NCI-H1048 (cell line): ENCODE results near the gene GTPBP8.

Experiments used
- DNase-seq: peaks from one replicate; lab custom pipeline; 2025; lab: John Stamatoyannopoulos, UW

The GTPBP8 gene

DNA sequence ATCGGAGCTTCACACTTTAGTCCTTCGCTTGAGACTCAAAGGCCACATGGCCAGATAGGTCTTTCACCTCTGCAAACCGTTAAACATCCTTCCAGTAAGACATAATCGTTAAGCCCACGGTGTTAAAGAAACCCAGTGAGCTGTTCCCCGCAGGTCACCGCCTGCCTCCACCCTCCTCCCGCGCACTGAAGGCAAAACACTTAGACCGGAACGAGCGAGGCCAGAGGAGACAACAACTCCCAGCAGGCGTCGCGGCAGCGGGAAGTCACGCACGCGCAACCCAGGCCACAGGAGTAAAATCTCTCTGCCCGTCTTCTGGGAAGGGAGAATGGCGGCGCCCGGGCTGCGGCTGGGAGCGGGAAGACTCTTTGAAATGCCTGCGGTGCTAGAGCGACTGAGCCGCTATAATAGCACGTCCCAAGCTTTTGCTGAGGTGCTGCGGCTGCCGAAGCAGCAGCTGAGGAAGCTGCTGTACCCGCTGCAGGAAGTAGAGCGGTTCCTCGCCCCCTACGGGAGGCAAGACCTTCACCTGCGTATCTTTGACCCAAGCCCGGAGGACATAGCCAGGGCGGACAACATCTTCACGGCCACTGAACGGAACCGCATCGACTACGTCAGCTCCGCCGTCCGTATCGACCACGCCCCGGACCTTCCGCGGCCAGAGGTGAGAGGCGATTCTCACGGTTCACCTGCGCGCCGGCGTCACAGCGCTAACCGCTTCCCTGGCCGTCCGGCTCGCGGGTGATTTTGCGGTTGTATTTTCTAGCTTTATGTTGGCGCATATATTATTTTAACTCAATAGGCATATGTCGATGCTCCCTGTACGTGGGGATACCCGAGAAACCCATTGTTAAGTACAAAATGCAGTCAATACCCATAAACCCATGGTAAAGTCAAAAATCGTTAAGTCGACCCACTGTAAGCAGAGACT, at the start of gene GTPBP8:
Gene GTPBP8 (plus strand): TSS at position 313 of the 931 bp plus-strand sequence. CDS start 16 bp downstream, at position 329.
- peak; percentile 72 for DNase-seq

DNA sequence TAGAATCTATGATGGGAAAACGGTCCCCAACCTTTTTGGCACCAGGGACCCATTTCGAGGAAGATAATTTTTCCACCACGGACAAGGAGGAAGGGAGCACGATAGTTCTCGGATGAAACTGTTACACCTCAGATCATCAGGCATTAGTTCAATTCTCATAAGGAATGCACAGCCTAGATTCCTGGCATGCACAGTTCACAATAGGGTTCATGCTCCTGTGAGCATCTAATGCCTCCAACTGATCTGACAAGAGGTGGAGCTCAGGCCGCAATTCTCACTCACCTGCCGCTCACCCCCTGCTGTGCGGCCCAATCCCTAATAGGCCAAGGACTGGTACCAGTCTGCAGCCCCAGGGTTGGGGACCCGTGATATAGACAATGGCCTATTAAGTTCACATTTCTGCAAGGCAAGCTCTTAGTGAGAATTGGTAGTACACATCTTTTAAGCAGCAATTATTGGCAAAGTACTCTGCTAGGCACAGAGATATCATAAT, 42.4 kb upstream of the GTPBP8 start:
- DNase-seq = no peak

DNA sequence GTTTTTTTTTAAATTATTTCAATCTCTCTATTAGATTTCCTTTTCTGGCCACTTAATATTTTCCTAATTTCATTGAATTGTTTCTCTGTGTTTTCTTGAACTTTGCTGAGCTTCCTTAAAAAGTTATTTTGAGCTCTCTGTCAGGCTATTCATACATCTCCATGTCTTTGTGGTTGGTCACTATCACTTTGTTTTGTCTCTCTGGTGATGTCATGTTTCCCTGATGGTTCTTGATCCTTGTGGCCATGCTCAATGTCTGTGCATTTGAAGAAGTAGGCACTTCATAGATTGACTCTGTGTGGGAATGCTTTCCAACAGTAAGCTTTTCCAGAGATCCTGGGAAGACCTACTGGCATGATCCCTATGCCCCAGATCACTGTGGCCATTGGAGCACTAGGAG, 34.4 kb upstream of the GTPBP8 start:
- no peak for DNase-seq

DNA sequence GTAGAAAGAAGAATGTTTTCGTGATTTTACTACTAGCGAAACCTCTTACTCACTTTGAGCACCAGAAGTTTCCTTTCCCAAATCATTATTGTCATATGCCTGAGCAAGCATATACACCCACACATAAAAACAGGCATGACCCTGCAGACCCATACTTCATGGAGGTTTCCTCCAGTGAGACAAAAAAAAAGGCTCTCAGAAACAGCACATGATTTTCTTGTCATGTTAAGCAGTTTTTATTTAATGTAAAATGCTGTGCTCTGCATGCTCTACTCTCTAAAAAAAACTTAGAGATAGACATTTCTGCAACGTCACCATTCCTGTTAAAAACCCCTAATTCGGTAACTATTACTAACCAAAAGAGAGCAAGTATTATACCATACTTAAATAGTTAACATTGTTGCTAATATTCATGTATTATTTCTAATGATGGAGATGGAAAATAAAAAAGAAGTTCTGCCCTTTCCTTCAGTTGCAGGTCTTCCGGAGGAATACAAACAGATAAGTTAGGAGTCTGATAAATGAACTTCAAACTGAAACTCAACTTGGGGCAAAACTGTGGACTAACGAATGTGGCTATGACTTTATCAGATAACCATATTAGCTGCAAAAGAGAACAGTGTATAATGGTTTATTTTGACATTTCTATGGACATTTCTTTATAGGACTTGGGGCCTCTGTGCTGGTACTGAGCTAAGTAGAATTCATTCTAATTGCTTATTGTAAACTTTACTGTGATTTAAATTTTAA, 31.8 kb upstream of the GTPBP8 start:
- no peak for DNase-seq

DNA sequence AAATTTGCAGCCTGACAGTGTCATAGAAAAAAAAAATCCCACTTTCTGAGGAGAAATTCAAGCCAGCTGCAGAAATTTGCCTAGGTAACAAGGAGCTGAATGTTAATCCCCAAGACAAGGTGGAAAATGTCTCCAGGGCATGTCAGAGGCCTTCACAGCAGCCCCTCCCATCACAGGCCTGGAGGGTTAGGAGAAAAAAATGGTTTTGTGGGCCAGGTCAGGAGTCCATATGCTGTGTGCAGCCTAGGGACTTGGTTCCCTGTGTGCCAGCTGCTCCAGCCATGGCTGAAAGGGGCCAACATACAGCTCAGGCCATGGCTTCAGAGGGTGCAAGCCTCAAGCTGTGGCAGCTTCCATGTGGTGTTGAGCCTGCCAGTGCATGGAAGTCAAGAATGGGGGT, 27.1 kb upstream of the GTPBP8 start:
- no peak for DNase-seq

DNA sequence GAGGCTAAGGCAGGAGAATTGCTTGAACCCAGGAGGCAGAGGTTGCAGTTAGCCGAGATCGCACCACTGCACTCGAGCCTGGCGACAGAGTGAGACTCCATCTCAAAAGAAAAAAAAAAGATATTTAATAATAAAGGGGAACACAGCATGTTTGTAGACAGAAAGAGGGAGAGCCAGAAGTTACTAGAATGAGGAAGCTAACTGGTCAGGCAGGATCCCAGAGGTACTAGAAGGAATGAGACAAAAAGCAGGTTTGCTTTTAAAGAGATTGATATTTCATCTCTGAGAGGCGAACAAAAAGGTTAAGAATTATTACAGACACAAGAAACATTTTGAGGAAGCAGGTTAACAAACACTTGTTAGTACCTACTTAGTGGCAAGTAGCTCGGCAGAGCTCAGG, 25.1 kb upstream of the GTPBP8 start:
- no peak for DNase-seq

DNA sequence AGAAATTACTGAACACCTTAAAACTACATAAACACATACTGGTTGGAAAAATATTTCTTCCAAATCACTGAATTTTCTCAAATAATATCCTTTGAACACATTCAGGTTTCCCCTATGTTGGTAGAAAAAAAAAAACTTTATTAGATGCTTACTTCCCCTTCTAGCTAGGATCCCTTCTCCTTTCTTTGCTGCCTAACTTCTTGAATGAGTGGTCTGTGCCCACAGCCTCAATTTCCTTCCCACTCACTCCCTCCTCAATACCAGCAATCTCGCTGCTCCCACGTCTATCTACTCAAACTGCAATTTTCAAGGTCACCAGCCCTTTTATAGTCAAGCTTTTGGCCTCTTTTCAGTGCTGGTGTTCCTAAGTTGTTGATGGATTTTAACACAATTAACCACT, 24.2 kb upstream of the GTPBP8 start:
- DNase-seq = no peak

DNA sequence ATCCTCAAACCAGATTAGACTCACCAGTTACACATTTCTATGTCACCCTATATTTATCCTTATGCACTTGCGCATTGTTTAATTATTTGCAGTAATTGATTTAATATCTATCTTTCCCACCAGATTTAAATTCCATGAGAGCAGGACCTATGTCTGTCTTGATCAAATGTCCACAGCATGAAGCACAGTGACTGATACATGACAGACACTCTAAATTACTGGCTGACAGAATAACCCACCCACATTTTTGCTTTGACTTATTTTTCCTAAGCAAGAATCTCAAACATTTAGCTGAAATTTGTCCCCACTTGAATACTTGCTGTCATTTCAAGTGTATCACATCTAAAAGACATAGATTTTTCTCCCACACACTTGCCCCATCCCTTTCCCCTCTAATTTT, 23.4 kb upstream of the GTPBP8 start:
- no peak for DNase-seq

DNA sequence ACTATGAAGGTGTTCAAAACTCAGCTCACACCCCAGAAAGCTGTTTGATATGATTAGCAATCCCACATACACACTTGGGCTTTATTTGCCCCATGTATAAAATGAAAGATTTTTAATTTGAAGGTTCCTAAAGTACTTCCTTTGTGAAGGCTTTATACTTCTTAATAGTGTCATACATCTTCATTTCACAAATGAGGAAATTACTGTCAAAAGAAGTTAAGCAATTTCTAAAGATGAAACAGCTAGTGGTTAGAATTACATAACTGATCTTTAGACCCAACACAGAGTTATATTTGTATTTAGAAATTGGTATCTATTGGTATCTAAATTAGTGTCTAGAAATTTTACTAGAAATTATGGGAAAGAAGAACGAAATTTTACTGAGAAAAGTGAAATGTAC, 23.0 kb upstream of the GTPBP8 start:
- no peak for DNase-seq

DNA sequence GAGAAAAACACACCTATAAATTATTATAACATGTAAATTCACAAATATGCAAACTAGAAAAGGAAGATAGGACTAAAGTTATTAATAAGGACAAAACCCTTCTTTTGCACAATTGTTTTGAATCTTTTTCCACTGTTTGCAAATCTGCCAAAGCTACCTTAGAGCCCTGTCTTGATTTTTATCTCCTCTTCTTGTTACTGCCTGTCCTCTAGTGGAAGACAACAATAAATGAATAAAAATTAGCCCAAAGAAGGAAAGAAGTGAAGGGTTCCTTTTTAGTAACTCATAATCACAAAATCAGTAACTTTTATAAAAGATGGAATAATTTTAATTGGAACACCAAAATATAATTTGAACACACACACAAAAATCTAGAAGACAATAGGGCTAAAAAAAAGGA, 18.6 kb upstream of the GTPBP8 start:
- DNase-seq = no peak

DNA sequence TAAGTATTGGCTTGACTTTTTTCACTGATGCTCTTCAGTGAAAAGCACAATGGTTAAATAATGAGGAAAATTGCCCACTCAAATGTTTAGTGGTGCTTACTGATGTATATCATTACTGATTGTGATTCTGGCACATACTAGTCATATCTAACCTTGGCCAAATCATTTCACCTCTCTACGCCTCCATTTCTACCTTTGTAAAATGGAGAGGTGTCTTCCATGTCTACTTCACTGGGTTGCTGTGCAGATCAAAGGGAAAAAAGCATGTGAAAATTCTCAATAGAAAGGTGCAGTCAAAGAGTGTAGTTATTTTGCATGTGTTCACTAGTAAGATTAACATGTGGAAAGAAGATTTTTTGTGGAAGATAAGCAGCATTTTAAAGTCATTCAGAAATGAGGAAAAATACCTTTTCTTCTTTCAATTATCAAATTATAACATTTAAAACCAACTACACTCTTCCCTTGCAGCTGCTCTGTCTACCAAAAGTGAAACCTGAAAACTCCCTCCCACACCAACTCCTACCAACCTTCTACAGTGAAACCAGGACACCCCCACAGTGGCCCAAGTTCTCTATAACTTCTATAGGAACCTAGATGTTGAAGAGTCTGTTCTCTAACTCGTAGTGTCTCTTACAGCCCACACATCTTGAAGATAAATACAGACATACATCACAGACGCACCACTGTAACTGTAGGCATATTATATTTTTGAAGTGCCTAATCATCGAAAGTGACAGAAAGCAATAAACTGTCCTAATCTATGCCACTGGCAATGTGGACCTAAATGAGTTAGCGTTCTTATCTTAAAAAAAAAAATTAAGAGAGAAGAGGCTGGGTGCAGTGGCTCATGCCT, 17.2 kb upstream of the GTPBP8 start:
- no peak for DNase-seq

DNA sequence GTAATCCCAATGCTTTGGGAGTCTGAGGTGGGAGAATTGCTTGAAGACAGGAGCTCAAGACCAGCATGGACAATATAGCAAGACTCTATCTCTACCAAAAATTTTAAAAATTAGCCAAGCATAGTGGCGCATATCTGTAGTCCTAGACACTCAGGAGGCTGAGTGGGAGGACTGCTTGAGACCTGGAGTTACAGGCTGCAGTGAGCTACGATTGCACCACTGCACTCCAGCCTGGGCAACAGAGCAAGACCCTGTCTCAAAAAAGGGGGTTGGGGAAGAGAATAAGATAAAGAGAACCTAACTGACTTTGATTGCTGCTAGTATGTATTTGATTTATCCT, 16.6 kb upstream of the GTPBP8 start:
- no peak for DNase-seq

DNA sequence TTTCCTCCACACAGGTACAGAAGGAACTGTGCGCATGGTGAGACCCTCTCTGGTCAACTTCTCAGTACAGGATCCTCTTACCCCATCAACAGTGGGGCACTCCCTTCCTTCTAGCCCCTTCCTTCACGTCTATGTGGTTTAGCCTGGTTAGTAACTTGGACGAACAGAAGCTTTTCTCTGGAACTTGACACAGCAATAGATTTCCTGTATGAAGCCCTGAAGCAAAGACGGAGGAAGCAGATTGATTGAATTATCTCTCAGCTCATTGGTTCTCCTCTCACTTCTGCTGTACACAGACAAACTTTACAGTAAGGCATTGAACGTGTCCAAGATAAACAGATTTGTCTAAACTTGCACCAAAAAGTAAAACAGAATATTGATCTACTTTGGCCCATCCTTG, 15.9 kb upstream of the GTPBP8 start, which contains the start of gene CD200R1:
Gene CD200R1 (minus strand): TSS at position 210 of the 400 bp plus-strand sequence. CDS start 246 bp downstream, outside the sequence.
- DNase-seq = no peak

DNA sequence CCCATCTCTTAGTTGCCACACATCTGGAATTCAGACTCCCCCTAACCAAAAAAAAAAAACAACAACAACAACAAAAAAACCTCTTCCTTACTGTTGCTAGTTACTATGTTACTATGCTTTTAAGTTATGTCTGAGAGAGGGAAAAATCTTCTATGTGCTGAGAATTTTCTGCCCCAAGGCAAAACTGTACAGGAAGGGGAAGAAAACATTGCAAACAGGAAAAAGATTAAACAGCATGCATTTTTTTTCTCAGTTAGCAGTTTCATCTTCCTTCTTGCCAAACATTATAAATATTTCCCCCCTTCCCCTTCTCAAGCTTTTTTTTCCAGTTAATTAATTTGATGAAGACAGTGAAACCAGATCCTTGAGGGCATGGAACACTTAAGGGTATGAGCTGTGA, 14.8 kb upstream of the GTPBP8 start:
- DNase-seq = no peak

DNA sequence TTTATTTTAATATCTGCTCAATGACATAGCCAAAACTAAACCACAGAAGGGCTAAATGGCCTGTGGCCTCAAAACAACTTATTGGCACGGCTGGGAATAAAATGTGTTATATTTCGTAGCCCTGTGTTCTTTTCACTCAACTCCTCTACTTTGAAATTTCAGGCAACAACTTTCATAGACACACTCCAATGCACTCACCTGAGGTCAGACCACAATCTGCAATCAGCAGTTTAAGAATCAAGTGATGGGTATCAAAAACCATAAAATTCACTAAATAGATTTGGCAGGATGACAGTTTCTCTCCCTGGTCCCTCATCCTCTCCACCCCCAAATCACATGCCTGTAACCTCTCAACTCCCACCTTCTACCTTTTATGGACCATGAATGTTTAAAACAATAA, 13.8 kb upstream of the GTPBP8 start:
- no peak for DNase-seq

DNA sequence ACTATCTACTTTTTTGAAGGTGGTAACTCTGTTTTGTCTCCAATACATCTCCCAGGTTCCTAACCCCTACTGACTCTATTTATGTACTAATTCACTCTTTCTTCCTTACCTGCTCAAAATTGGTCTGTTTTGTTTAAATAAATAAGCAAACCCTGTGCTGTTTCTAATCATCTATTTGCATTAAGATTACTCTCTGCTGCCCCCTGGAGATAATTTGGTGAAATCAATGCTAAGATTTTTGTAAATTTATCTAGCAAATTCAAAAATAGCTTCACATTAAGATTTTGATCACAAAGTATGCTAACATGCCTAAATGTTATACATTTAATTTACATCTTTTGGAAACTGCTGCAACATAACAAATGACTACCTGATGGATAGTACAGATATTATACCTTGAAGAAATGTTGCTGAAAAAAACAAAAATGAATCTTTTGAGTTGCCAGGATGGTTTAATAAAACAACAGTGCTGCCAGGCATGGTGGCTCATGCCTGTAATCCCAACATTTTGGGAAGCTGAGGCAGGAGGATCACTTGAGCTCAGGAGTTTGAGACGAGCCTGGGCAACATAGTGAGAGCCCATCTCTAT, 11.4 kb upstream of the GTPBP8 start:
- DNase-seq = peak; percentile 65

DNA sequence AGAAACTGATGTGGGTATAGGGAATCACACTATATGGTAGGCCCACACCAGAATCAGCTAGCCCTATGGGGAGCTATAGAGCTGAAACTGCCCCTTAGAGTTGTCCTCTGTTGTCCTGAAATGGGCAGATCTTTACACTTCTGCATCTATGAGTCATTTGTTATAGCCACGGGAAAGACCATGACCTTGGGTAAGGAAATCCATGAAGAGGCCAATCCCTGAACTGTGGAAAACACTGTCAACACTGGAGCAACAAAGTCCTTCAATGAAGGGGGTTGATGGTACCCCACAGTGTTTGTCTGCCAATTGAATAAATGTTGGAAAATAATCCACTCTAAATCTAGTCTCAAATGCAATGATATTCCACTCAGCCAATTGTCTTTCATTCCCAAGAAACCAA, 10.7 kb upstream of the GTPBP8 start:
- DNase-seq = no peak

DNA sequence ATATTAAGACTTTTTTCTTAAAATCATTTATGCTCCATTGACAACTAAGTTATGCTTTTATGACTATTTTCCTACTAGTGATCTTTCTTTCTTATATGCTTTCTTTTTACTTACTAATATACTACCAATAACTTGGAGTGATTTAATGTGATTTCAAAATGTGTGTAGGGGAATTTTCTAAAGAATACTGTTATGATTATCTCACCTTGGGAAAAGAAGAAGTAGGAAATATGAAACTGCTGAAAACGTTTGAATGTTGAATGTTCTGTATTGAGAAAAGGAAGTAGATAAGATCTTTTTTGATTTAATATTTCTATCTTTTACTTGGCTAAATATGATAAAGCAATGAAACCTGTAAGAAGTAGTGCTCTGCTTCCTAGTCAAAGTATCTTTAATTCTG, 8.1 kb upstream of the GTPBP8 start:
- no peak for DNase-seq

DNA sequence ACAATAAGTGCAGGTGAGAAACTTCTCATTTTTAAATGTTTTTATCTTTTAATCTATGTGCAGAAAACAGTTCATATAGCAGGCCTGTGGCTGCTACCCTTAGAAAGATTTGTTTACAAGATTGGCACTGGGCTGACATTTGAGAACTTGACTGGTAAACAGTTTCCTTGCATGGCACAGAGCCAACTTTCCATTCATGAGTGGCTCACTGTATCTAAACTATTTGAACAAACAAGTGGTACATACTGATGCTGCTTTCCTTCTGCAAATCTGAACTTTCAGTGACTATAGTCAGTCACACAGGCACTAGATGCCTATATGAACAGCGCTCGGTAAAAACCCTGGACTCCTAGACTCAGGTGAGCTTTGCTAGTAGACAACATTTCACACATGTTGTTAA, 6.3 kb upstream of the GTPBP8 start:
- DNase-seq = no peak

DNA sequence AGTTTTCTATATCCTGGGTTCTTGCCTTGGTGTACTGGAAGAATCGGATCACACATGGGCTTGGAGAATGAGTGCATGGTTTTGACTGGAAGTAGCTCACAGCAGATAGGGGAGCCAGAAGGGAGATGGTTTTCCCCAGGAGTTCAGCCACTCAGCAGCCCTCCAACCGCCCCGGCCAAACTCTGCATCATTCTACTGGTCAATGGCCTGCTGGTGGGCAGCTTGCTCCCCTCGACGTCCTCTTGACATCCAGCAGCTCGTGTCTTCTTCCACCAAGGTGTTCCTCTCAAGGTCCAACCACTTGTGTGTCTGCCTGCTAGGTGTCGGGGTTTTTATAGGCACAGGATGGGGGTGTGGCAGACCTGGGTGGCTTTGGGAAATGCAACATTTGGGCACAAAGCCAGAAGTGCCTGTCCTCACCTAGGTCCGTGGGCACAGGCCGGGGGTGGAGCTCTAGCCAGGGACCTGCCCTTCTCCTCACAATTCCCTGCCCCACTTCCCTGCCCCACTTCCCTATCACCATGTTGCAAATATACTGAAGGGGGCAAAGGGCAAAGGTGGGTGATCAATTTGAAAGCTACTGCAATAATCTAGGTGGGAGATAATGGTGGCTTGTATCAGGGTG, 3.0 kb upstream of the GTPBP8 start:
- DNase-seq = no peak

DNA sequence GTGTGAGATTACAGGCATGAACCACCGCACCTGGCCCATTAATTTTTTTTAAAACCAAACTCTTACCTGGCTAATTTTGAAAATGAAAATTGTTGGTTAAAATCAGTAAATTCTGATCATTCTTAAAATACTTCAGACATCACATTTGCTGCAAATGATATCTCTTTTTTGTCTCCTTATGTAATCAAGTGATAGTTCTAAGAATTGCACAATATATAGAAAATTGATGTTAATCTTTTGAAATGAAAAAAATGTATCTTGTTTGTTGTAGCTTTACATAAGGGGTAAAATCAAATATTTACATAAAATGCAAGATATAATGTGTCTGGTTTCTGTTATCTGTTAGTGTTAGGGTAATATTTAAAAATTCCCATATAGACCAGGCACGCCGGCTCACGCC, 5.0 kb downstream of the GTPBP8 start:
- no peak for DNase-seq
